Testis (tissue), 2 donors: Measurements from ENCODE around the gene TMEM186.

Experiments
- CTCF ChIP-seq, 3 experiments: fragments of 450-650 bp in 2 of 3; fragments of 200-600 bp in 1 of 3; sonication (generic) in 1 of 3; IDR thresholded peaks; one replicate each; pipeline ENCODE4 v1.5.1; 2016 to 2019; ENCODE audit warnings: antibody characterized with exemption in 3 of 3, mild to moderate bottlenecking in 2 of 3, moderate library complexity in 1 of 3
- POLR2A ChIP-seq: fragments of 450-650 bp; IDR thresholded peaks from one replicate; pipeline ENCODE4 v1.6.1; 2017; ENCODE audit warnings: antibody characterized with exemption, mild to moderate bottlenecking, moderate library complexity

- no peak for TF ChIP-seq CTCF (IDR thresholded peaks at IDR 0.05)
- TF ChIP-seq POLR2A, result no peak
Observed at GRCh38 chr16:8822403-8822802, 25.0 kb upstream of the TMEM186 start.
